SKM-1 (cell line): ENCODE data around the gene HTR2C.
"Not testable (repeated sequence)": the region's sequence is repeated elsewhere in the genome, so short reads cannot be mapped to it uniquely, and the experiment has no call there.

Experiments
- DNase-seq: peaks from one replicate; lab custom pipeline; 2025; ENCODE audit not compliant: unreplicated experiment; lab: John Stamatoyannopoulos, UW

The HTR2C gene

DNA sequence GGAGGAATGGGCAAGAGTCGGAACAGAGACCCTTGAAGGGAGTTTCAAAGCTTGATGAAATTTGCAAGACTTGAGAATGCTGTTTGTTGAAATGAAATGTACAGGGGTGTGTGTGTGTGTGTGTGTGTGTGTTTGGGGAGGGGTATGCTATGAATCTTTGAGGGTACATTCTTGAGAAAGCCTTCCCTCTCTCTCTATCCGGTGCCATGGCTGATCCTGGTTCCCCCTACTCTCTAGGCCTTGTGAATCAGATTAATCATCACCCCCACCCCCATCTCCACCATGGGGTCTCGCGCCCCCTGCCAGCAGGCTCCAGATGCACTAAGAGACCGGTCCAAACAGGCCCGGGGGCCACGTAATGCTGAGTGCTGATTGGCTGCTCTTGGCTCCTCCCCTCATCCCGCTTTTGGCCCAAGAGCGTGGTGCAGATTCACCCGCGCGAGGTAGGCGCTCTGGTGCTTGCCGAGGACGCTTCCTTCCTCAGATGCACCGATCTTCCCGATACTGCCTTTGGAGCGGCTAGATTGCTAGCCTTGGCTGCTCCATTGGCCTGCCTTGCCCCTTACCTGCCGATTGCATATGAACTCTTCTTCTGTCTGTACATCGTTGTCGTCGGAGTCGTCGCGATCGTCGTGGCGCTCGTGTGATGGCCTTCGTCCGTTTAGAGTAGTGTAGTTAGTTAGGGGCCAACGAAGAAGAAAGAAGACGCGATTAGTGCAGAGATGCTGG lies at the start of gene HTR2C:
HTR2C (plus strand) TSS at position 441 of the 729 bp plus-strand sequence. CDS start 142,851 bp downstream, outside the sequence.
- DNase-seq: no peak

DNA sequence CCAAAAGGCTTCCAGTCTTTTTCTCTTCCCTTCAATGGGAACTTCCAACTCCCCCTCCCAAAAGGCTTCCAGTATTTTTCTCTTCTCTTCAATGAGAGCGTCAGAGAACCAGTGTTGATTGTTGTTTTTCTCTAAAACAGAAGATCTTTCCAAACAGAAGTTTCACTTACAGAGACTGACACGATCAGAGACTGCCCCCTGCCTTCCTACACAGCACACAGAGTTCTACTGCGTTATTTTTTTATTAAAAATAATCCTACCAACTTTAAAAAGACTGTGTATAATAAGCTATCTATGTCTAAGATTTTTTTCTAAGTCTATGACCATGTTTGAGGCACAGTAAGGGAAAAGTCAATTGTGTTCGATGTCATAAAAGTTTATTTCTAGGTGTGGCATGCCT lies 3.5 kb upstream of the HTR2C start:
- no peak for DNase-seq

DNA sequence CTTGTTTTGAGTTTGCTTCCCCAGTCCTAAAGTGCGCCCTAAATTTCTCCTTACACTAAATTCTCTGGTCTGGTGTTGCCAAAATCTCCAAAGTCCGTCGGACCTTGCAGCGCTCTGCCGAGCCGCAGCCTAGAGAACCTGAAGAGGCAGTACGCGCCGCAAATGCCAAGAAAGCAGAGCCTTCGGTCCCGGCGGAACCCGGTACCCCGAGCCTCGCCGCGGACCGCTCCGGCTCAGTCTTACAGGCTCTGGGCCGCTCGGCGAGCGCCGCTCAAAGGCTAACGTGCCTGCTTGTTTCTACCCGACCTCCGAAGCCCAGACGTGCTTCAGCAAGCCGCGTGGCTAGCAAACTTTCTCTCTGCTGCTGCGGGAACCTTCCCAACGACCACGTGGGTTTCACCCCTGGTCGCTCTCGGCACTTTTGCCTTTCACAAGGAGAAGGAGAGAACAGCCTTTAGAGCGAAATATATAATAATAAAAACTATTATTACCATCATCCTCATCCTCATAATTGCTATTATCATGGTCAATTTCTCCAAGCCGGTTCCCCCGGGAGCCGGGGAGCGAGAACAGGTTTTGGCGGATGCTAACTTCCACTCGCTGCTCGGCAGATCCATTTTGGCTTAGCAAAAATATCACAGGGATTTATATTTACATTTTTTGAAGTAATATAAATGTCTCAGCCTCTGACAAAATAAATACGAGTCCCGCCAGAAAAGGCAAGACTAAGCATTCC lies 2.2 kb upstream of the HTR2C start:
- no peak for DNase-seq

DNA sequence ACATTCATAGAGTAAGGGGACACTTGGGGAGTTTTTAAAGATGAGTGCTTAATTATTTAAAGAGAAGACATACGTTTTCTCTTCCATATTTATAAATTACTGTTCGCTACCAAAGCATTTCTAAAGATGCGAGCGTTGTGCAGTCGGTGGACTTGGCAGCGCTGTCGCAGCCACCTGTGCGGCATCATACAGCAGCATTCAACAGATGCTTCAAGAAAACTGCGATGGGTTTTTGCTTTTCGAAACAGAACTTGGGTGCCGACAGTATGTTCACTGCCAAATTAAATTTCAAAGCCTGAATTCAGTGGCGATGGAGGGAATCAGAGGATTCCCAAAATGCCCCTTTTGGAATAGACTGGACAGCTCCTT lies 1.6 kb upstream of the HTR2C start:
- DNase-seq: no peak

DNA sequence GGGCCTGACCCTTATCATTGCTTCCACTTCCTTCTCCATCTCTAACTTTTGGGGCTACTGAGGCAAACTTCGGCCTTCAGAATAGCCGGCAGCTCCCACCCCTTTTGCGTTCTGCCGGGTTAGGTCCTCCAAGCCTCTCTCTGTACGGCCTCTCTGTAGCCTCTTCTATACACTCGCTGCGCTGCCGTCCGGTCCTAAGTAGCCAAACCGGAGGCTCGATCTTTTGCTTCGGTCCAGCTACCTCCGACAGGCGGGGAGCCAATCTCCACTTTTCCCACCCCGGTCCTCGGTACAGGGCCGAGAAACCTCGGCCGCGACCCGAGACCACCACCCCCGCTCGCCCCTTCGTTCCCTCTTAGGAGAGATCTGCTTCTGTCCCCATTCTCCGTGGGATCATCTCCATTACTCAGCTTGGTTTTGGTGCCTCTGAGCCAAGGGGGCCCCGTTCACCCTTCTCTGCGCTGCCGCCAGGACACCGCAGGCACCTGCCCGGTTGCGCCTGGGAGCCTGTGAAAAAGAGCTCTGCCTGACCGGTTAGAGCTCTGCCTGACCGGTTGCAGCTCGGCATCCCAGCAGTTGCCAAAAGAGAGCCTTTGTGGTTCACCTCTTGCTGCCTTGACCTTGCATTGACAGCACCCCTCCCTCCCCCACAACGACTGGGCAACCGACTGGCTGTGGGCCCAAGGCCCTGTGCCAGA lies 1.0 kb upstream of the HTR2C start:
- no peak for DNase-seq

DNA sequence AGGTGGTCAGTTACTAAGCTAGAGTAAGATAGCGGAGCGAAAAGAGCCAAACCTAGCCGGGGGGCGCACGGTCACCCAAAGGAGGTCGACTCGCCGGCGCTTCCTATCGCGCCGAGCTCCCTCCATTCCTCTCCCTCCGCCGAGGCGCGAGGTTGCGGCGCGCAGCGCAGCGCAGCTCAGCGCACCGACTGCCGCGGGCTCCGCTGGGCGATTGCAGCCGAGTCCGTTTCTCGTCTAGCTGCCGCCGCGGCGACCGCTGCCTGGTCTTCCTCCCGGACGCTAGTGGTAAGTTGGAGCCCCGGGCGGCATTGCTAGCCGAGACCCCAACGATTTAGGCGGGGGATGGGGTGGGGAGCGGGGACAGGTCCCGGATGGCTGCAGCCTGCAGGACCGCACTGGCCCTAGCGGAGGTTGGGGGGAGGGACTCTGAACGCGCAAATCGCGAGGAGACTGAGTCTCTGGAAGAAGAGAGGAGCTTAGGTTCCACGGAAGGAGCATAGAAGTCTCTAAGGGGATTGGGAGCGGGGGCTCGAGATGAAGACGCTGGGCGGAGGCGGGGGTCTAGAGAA lies 573 bp downstream of the HTR2C start:
- no peak for DNase-seq

DNA sequence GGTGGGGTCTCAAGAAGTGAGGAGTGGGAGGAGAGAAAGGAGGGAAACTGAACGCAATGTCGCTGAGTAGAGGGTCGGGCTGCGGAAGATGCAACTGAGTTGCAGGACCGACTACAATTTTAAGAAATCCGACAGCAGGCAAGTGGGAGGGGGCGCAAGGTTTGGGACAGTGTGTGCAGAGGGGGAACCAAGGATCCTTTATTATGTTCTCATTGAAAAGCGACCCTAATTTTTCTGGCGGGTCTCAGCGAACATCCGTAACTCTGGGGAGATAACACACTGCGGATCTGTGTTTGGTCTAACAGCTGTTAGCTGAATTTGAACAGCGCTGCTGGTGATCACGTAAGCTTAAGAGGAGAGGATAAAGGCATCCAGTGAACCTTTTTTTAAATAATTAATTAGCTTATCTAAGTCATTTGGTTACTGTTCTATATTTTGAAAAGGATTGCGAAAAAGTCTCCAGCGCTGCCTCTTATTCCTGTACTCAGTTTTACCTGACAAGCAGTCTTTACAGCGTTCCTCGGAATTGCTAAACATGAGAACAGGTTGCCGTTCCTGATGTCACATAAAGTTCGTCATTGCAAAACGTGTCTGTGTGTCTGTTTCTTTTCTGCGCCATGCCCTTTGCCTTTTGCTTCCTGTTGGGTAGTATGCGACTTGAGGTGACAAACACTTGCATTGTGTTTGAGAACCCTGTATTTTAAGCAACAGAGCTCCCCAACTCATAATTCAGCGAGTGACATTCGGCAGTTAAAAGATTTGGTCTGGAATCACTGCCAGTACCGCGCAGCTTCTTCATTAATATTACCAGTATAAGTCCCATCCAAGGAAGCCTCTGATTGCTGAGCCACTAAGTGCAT lies 1.3 kb downstream of the HTR2C start:
- no peak for DNase-seq

DNA sequence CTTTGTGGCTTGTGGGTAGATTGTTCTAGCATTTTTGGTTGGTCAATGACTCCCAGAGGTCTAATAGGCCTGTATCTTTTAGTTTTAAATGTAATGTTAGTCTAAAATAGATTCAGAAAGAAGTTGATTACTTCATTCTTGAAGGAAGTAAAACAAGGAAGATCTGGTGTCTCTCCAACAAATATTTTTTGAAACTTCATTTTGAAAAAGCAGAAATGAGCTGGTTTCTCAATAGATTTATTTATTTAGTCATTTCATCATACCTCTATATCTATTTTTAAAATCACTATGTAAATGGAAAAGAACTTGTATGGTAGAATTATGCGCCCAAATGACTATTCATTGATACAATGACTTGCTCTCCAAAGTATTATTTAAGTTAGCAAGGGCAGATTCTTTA lies 7.2 kb downstream of the HTR2C start:
- DNase-seq: no peak

DNA sequence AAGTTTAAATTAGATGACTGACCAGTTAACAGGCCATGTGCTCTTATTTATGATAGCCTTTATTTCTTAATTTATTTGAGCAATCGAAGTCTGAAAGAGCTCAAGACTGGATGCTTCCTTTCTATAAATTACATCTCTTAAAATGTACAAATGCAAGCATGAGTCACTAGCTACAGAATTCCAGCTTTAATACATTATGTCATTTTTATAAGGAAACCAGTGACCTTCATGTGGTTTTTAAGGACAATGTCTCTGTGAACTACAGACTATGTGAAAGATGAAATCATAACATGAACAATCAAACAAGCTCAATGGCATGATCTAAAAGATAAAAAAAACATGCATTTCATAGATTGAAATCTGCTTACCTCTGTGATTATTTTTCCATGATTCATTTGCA lies 15.4 kb downstream of the HTR2C start:
- DNase-seq: no peak

DNA sequence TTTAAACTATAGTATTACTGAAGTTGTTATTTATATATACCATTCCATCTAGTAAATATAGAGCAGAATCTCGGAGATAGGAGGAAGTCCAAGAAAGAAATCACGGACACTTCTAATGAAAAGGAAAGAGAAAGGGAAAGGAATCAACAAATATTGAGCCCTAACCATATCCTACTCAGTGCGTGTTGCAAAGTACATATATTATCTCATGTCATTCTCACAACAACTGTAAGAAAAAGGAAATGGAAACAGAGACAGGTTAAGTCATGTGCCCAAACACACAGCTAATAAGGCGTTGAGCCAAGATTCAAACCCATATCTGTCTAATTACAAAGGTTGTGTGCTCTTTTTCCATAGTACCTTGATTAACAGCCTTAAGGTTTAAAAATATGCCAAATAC lies 16.0 kb downstream of the HTR2C start:
- DNase-seq: no peak

DNA sequence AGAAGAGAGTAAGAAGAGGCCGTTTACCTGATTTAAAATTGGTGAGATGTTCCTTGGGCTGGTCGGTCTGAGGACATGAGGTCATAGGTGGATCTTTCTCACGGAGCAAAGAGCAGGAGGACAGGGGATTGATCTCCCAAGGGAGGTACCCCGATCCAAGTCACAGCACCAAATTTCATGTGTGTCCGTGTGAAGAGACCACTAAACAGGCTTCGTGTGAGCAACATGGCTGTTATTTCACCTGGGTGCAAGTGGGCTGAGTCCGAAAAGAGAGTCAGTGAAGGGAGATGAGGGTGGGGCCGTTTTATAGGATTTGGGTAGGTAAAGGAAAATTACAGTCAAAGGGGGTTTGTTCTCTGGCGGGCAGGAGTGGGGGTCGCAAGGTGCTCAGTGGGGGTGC lies 22.7 kb downstream of the HTR2C start:
- not testable (repeated sequence) for DNase-seq

DNA sequence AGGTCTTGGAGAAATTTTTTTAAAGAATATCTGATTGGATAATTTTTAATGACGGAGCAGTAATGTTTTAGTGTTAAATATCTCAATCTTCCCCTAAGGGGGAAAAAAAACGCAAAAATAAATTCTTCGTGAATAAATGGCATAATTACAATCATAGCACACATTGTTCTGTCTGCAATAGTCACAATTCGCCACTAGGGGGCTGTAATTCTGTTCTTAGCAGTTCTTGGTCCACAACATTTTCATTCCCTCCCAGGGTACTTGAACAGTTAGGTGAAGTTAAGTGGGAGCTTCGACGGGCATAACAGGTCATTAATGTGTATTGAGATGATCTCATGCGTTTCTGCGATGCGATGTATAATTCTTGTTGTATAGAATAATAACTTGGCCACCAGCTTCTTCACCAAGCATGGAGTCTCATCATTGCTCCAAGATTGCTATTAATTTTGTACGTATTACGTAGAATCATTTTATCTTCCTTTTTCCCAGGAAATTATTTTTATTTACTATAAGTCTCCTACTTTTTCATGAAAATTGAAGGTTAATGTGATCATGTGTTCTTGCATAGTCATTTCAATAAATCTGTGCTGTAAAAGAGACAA lies 27.2 kb downstream of the HTR2C start:
- DNase-seq: no peak

DNA sequence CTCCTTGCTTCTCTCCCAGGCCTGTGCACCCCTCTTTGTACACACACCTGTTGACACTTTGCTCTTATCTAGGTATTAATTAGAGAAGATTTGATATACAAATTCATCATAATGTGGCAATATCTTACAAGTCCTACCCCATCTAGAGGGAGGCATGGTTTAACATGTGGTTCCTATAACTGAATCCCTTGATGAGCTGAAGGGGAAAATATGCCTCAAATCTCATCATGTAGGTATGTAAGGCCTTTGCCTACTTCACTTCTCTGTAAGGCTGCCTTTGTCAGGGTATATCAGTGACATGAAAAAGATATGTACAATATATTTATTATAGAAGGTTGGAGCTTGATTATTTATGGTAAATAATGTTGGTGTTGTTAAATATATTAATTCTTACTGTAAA lies 31.9 kb downstream of the HTR2C start:
- no peak for DNase-seq

DNA sequence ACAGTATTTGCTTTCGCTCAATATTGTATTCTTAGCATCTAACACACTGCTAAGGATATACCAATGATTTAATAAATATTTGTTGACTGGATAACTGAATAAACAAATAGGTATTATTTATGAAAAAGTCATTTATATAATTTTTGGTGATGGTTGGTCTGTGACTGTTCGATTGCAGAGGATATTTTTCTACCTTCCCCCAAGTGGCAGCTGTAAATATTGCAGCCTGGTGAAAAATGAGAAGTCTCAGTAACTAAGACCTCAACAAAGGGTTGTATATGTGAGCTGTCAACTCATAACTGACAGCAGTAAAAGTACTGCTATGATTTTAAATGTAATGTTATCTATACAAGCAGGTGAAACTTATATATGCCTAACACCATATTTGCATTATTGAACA lies 36.0 kb downstream of the HTR2C start:
- DNase-seq: no peak

DNA sequence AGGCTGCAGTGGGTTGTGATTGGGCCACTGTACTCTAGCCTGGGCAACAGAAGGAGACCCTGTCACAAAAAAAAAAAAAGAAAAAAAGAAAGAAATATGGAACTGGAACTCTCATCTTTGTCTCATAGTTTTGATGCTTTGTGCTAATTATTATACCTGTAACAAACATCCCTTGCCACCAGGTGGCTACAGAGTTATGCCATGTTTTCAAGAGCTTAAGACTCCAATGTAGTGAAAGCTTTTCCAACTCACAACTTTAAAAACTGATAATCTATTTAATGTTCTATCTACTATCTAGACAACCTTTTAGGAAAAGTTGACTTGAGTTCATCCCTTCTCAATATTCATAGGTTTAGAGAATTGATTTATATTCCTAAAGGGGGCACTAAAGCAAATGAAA lies 42.4 kb downstream of the HTR2C start:
- no peak for DNase-seq

DNA sequence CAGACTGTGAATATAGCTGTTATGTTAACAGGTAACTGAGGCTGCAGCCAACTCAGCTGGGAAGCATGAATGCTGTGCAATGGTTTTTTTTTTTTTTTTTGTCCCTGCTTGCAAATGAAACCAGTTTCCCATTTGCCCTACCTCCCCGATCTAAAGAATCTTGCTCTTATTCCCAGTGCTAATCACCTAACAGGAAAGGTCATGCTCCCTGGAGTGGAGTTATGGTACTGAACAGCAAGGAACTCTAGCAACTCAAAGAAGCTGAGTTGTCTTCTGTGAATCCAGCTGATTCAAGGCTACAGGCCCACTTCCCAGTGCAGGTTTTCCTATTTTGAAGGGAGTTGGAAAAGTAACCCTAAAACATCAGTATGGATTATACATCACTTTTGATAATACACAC lies 52.1 kb downstream of the HTR2C start:
- DNase-seq: no peak

DNA sequence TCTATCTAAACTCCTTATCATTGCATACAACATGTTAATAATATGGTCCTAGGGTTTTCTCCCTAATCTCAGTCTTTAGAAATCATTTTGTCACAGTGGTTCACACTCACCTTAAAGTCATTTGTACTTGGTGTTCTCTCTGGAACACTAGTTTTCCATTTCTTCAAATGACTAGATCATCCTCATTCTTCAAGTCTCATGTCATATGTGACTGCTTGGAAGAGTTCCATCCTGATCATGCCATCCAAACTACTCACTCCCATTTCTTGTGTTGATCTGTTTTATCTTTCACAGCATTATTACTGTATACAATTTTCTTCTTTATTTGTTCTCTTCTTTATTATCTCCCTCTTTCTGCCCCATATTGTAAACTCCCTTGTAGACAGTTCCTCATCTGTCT lies 66.5 kb downstream of the HTR2C start:
- DNase-seq: no peak

DNA sequence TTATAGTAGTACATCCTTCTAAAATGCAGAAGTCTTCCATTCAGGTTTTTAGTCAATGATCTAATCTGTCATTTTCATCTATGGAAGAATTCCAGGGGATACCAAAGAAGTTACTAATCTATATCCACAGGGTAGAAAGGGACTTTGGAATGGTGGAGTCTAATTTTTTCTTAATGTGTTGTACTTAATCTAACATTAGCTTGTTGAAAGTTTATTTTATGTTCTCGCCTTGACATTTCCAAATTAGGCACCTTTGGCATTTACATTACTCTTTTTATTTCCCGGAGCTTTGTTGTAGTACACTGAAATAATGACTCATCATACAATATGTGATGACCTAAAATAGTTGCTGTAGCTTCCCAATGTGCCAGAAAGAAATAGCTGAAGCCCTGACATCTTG lies 91.5 kb downstream of the HTR2C start:
- DNase-seq: no peak

DNA sequence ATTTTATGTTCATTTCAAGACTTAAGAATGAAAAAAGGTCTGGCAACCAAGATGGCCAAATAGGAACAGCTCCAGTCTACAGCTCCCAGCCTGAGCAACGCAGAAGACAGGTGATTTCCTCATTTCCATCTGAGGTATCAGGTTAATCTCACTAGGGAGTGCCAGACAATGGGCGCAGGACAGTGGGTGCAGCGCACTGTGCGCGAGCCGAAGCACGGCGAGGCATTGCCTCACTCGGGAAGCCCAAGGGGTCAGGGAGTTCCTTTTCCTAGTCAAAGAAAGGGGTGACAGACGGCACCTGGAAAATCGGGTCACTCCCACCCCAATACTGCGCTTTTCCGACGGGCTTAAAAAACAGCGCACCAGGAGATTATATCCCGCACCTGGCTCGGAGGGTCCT lies 116.6 kb downstream of the HTR2C start:
- not testable (repeated sequence) for DNase-seq

DNA sequence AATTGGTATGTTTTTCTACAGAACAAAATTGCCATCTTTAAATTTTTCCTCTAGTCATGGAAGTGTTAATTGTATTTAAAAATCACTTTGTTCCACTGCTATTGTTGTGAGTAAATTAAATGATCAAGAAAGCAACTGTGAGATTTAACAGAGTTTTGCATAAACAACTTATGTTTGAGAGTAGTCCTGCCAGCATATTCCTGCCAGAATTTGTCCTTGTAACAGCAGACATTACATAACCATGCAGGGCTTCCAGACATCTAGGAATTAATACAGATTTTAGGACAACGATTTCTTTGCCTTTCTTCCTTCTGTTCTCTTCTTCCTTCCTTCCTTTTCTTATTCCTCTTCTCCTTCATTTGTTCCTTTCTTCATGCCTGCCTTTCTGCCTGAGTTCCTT lies 125.5 kb downstream of the HTR2C start:
- no peak for DNase-seq

DNA sequence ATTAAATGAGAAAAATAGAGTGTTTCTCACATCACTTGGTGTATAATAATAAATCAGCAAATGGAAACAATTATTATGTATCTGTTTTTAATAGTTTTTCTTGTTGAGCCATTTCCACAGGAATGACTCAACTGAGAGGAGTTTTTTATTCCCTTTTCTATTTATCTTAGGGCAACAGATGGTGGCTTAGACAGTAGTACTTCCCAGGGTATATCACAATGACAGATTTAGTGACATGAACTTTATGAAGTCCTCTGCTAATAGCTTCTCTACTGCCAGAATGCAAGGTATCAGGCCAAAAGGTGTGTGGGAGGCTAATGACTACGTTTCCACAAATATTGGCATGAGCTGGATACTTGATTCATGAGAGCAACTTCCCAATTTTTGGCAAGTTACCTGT lies 126.7 kb downstream of the HTR2C start:
- DNase-seq: no peak
